Measurements from ENCODE around the gene ZNF282. TPM values are rescaled to one million over a fixed set of nuclear protein-coding genes. Genes with fewer than 3 reads are reported as not detected.
A peak's percentile ranks its signal among the peaks of the same experiment; 100 is the strongest.

Gene ZNF282
- total and polyA plus RNA-seq, 9 of the 15 experiments (the other 6 are each of a cell fraction or from before 2014, with no cell fraction given) = 0.76 to 58.6 (median 17.4) TPM

DNA sequence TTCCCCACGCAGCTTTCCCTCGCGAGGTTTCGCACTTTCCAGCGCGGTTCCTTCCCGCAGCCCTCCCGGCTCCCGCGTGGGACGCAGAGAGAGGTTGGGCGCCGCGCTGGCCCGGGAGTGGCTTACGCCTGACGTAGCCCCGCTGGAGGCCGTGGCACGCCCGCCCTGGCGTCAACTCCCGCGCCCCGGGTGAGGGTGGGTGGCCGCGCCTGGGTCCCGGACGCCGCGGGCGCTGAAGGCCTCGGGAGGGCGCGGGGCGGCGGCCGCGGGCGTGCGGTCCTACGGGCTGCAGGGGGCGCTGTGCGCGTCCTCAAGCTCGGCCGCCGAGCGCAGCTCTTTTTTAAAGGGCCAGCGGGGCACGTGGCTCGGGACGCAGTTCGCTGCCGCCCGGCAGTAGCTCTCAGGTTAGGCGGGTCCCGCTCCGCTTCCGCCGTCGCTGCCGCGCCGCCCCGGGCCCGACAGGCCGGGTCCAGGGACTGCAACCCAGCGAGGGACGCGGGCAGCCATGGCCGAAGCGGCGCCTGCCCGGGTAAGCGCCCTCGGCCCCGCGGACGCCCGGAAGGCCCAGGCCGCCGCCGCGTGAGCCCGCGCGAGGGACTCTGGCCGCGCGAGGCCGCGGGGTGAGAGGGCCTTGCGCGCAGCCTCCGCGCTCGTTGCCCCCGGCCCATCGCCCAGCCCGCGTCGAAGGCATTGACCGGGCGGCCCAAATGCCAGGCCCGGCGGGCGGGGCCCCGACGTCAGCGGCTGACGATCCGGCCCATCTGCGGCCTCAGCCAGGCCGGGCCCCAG, 66.7 kb downstream of the ZNF282 start, which contains the start of gene ZNF783 (continued):
- TF ChIP-seq, protein P1, sequence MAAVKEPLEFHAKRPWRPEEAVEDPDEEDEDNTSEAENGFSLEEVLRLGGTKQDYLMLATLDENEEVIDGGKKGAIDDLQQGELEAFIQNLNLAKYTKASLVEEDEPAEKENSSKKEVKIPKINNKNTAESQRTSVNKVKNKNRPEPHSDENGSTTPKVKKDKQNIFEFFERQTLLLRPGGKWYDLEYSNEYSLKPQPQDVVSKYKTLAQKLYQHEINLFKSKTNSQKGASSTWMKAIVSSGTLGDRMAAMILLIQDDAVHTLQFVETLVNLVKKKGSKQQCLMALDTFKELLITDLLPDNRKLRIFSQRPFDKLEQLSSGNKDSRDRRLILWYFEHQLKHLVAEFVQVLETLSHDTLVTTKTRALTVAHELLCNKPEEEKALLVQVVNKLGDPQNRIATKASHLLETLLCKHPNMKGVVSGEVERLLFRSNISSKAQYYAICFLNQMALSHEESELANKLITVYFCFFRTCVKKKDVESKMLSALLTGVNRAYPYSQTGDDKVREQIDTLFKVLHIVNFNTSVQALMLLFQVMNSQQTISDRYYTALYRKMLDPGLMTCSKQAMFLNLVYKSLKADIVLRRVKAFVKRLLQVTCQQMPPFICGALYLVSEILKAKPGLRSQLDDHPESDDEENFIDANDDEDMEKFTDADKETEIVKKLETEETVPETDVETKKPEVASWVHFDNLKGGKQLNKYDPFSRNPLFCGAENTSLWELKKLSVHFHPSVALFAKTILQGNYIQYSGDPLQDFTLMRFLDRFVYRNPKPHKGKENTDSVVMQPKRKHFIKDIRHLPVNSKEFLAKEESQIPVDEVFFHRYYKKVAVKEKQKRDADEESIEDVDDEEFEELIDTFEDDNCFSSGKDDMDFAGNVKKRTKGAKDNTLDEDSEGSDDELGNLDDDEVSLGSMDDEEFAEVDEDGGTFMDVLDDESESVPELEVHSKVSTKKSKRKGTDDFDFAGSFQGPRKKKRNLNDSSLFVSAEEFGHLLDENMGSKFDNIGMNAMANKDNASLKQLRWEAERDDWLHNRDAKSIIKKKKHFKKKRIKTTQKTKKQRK (IDR thresholded peaks at IDR 0.05; ENCODE audit: borderline replicate concordance, low read depth, low read length) = no peak
- TF ChIP-seq MYNN (IDR thresholded peaks at IDR 0.05) (no peak), MYNN (CRISPR knock-in tag; IDR thresholded peaks at IDR 0.05) (no peak), FOXP4 (CRISPR knock-in tag; IDR thresholded peaks at IDR 0.05; ENCODE audit: borderline replicate concordance) (no peak; the same call in 1 of the 2 replicates), PYGO2 (tag; IDR thresholded peaks at IDR 0.05) (no peak), TCFL5 (CRISPR knock-in tag; conservative IDR thresholded peaks at IDR 0.05) (no peak), EP400 (IDR thresholded peaks at IDR 0.05) (peak; percentile 31; the same call in 1 of the 2 replicates), NR2C2 (CRISPR knock-in tag; IDR thresholded peaks at IDR 0.05) (peak; percentile 72; the same call in 1 of the 2 replicates), NR2C2 (tag; IDR thresholded peaks at IDR 0.05) (peak; percentile 73), ZNF263 (CRISPR knock-in tag; IDR thresholded peaks at IDR 0.05; ENCODE audit: borderline replicate concordance) (0 out of 2 replicates have a peak, but pooled peaks have one; percentile 8), SREBF1 (IDR thresholded peaks at IDR 0.05; ENCODE audit: borderline replicate concordance, low read depth, low read length) (no peak), ZNF583 (CRISPR knock-in tag; IDR thresholded peaks at IDR 0.05) (no peak), NFRKB (IDR thresholded peaks at IDR 0.05; ENCODE audit: low read depth) (no peak), SMARCB1 (IDR thresholded peaks at IDR 0.05; ENCODE audit: insufficient read length, low read depth) (no peak), RAD21 (CRISPR knock-in tag; conservative IDR thresholded peaks at IDR 0.05 in 1 of 2, IDR thresholded peaks at IDR 0.05 in 1 of 2) (peak; percentile 28 to 40; a peak in 3 of 4 replicates), KAT7 (CRISPR knock-in tag; IDR thresholded peaks at IDR 0.05; ENCODE audit: borderline replicate concordance) (peak; percentile 79), CREB3L1 (IDR thresholded peaks at IDR 0.05; ENCODE audit: borderline replicate concordance, low read depth) (peak; percentile 73)
- TF ChIP-seq, protein P2, sequence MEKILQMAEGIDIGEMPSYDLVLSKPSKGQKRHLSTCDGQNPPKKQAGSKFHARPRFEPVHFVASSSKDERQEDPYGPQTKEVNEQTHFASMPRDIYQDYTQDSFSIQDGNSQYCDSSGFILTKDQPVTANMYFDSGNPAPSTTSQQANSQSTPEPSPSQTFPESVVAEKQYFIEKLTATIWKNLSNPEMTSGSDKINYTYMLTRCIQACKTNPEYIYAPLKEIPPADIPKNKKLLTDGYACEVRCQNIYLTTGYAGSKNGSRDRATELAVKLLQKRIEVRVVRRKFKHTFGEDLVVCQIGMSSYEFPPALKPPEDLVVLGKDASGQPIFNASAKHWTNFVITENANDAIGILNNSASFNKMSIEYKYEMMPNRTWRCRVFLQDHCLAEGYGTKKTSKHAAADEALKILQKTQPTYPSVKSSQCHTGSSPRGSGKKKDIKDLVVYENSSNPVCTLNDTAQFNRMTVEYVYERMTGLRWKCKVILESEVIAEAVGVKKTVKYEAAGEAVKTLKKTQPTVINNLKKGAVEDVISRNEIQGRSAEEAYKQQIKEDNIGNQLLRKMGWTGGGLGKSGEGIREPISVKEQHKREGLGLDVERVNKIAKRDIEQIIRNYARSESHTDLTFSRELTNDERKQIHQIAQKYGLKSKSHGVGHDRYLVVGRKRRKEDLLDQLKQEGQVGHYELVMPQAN (IDR thresholded peaks at IDR 0.05; ENCODE audit: borderline replicate concordance) = no peak
